Measurements from ENCODE around the gene VSTM2B. TPM values are rescaled to one million over a fixed set of nuclear protein-coding genes. Genes with fewer than 3 reads are reported as not detected.

The VSTM2B gene
- total RNA-seq, 1 donor from 2014 or later, result 0.18 TPM

GRCh38 chr19:29537601-29538000, 11.8 kb downstream of the VSTM2B start:
- H3K4me1 Mint-ChIP-seq (ENCODE audit: unreplicated experiment), result no peaks in the 10 kb centered on the region
- no peak overlapping the region for H3K27ac Mint-ChIP-seq (ENCODE audit: unreplicated experiment)
- peaks cover 5% of the 10 kb centered on the region for H3K27me3 Mint-ChIP-seq (ENCODE audit: unreplicated experiment)
- no peak for DNase-seq (ENCODE audit: low spot score)
- no peak for TF ChIP-seq CTCF (IDR thresholded peaks at IDR 0.05; ENCODE audit: unreplicated experiment)
- no peak overlapping the region for H3K4me3 Mint-ChIP-seq (ENCODE audit: unreplicated experiment)
- no peaks in the 10 kb centered on the region for H3K36me3 Mint-ChIP-seq (ENCODE audit: low read depth, unreplicated experiment)
- no peaks in the 10 kb centered on the region for H3K9me3 Mint-ChIP-seq (ENCODE audit: unreplicated experiment)

GRCh38 chr19:29538146-29538545, 12.4 kb downstream of the VSTM2B start:
- H3K36me3 Mint-ChIP-seq (ENCODE audit: low read depth, unreplicated experiment), result no peaks in the 10 kb centered on the region
- no peaks in the 10 kb centered on the region for H3K4me1 Mint-ChIP-seq (ENCODE audit: unreplicated experiment)
- H3K27me3 Mint-ChIP-seq (ENCODE audit: unreplicated experiment), result peaks cover 5% of the 10 kb centered on the region
- no peak overlapping the region for H3K27ac Mint-ChIP-seq (ENCODE audit: unreplicated experiment)
- no peak overlapping the region for H3K4me3 Mint-ChIP-seq (ENCODE audit: unreplicated experiment)
- DNase-seq (ENCODE audit: low spot score), result no peak
- H3K9me3 Mint-ChIP-seq (ENCODE audit: unreplicated experiment), result no peaks in the 10 kb centered on the region
- TF ChIP-seq CTCF (IDR thresholded peaks at IDR 0.05; ENCODE audit: unreplicated experiment), result no peak

GRCh38 chr19:29538651-29539050, 12.9 kb downstream of the VSTM2B start:
- Mint-ChIP-seq H3K4me1 (ENCODE audit: unreplicated experiment) (no peaks in the 10 kb centered on the region), H3K27ac (ENCODE audit: unreplicated experiment) (no peak overlapping the region), H3K27me3 (ENCODE audit: unreplicated experiment) (peaks cover 5% of the 10 kb centered on the region), H3K9me3 (ENCODE audit: unreplicated experiment) (no peaks in the 10 kb centered on the region), H3K4me3 (ENCODE audit: unreplicated experiment) (no peak overlapping the region), H3K36me3 (ENCODE audit: low read depth, unreplicated experiment) (no peaks in the 10 kb centered on the region)
- DNase-seq (ENCODE audit: low spot score), result no peak
- no peak for TF ChIP-seq CTCF (IDR thresholded peaks at IDR 0.05; ENCODE audit: unreplicated experiment)

- no peaks in the 10 kb centered on the region for H3K36me3 Mint-ChIP-seq (ENCODE audit: low read depth, unreplicated experiment)
- peaks cover 5% of the 10 kb centered on the region for H3K27me3 Mint-ChIP-seq (ENCODE audit: unreplicated experiment)
- no peaks in the 10 kb centered on the region for H3K9me3 Mint-ChIP-seq (ENCODE audit: unreplicated experiment)
- no peak for TF ChIP-seq CTCF (IDR thresholded peaks at IDR 0.05; ENCODE audit: unreplicated experiment)
- no peak overlapping the region for H3K27ac Mint-ChIP-seq (ENCODE audit: unreplicated experiment)
- no peak for DNase-seq (ENCODE audit: low spot score)
- no peaks in the 10 kb centered on the region for H3K4me1 Mint-ChIP-seq (ENCODE audit: unreplicated experiment)
- no peak overlapping the region for H3K4me3 Mint-ChIP-seq (ENCODE audit: unreplicated experiment)
These were observed 13.3 kb downstream of the VSTM2B start for GRCh38 chr19:29539131-29539530.

- no peak for TF ChIP-seq CTCF (IDR thresholded peaks at IDR 0.05; ENCODE audit: unreplicated experiment)
- Mint-ChIP-seq H3K36me3 (ENCODE audit: low read depth, unreplicated experiment) (no peaks in the 10 kb centered on the region), H3K27me3 (ENCODE audit: unreplicated experiment) (peaks cover 7% of the 10 kb centered on the region), H3K27ac (ENCODE audit: unreplicated experiment) (no peak overlapping the region), H3K4me3 (ENCODE audit: unreplicated experiment) (no peak overlapping the region), H3K4me1 (ENCODE audit: unreplicated experiment) (no peaks in the 10 kb centered on the region), H3K9me3 (ENCODE audit: unreplicated experiment) (no peaks in the 10 kb centered on the region)
- DNase-seq (ENCODE audit: low spot score), result no peak
These were observed 13.9 kb downstream of the VSTM2B start for GRCh38 chr19:29539670-29540069.
